NAMALWA (cell line): ENCODE results near the gene RANBP6.

Source experiments
- DNase-seq: peaks from one replicate; pipeline ENCODE4 v3.0.0-alpha.2; 2015; ENCODE audit warnings: low spot score

Gene RANBP6

GRCh38 chr9:6007058-6007769 lies 8.2 kb downstream of the RANBP6 start:
- peak; percentile 96 for DNase-seq

GRCh38 chr9:6006749-6007057 lies 8.7 kb downstream of the RANBP6 start:
- no peak for DNase-seq

- DNase-seq, result no peak
These were observed 14.5 kb downstream of the RANBP6 start for GRCh38 chr9:6000955-6001354.

GRCh38 chr9:5999443-6000101 lies 15.9 kb downstream of the RANBP6 start:
- no peak for DNase-seq

DNA sequence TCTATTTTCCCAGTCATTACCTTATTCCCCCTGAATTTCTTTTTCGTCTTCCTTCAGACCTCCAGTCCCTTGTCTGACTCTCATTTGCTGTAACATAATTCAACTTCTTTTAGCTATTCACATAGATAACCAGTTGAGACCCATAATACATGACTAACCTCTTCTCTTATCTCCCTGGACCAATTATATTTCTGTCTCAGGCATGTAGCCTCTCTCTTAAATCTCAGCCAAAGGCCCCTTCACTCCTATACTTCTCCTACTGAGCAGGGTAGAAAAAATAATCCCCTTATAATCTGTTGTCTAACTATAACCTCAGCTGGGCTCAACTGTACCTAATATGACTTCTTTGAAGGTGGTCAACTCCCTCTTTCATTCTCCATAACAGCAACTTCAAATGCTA lies 20.9 kb downstream of the RANBP6 start:
- DNase-seq, result no peak

DNA sequence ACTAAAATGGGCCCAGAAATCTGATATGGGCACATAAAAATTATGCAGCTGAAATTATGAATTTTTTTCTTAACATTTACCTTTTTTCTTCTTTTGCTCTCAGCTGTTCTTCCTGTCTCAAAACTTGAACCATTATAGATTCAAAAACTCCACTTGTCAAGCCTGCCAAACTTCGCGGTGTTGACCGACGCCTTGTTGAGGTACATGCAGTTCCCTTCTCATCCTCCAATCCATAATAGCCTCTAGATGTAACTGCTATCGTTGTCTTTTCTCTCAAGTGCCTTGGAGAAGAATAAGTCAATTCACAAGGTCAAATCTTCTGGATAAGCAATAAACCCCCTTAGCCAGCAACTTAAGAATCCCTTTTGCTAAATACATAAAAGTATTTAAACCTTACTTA lies 27.2 kb downstream of the RANBP6 start:
- DNase-seq, result no peak

- DNase-seq, result no peak
These were observed 32.4 kb downstream of the RANBP6 start for GRCh38 chr9:5983042-5983441.

DNA sequence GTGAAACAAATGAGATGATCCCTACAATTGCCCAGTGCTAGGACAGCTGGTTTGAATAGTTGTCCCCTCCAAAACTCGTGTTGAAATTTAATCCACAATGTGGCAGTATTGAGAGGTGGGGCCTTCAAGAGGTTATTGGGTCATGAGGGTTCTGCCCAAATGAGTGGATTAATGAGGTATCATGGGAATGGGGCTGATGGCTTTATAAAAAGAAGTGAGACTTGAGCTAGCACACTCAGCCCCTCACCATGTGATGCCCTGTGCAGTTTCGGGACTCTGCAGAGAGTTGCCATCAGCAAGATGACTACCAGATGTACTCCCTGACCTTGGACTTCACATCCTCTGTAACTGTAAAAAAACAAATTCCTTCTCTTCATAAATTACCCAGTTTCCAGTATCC lies 33.1 kb downstream of the RANBP6 start:
- DNase-seq, result no peak

- DNase-seq, result no peak
These were observed 36.9 kb downstream of the RANBP6 start for GRCh38 chr9:5978523-5978922.

- DNase-seq, result no peak
These were observed 38.6 kb downstream of the RANBP6 start for GRCh38 chr9:5976674-5977397.

- DNase-seq, result no peak
These were observed 43.7 kb downstream of the RANBP6 start for GRCh38 chr9:5971740-5972139.
